ES-I3 (cell line): Measurements from ENCODE around the gene TTLL4.

Experiments
- H3K36me3 ChIP-seq: 2 replicates; pipeline ENCODE4 v1.6.1; 2013; ENCODE audit warnings: mild to moderate bottlenecking, low read length, control low read depth, moderate library complexity; ENCODE audit not compliant: insufficient read depth
- H3K4me1 ChIP-seq: 2 replicates; pipeline ENCODE4 v1.6.1; 2013; ENCODE audit warnings: mild to moderate bottlenecking, control low read depth, low read length; ENCODE audit not compliant: insufficient read depth
- H3K9ac ChIP-seq: 2 replicates; pipeline ENCODE4 v1.6.1; 2013; ENCODE audit warnings: low read depth, mild to moderate bottlenecking, low read length, moderate library complexity
- H3K9me3 ChIP-seq: 2 replicates; pipeline ENCODE4 v1.6.1; 2013; ENCODE audit warnings: mild to moderate bottlenecking, low read length, moderate library complexity; ENCODE audit not compliant: control insufficient read depth, insufficient read depth

The TTLL4 gene

DNA sequence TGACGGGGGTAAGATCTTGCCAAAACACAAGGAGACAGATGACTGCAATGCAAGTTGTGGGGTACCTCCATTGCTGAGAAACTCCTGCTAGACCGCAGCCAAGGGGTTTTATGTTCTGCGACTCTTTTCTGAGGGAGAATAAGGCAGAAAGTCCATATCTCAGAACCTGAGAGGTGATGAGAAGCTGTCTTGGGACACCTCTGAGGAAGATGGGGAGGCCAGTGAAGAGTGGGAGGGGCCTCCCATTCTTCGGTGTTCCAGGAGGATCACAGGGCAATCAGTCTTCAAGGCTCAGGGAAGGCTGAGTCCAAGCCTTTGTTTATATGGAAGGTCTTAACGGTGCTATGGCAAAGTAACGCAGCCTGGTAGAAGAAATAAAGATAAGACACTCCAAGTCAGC is 89.4 kb downstream of the TTLL4 start:
- Histone ChIP-seq H3K9me3 (0 out of 2 replicates have a peak, but pooled peaks cover 3% of the 10 kb centered on the region), H3K36me3 (no peaks in the 10 kb centered on the region), H3K4me1 (peaks cover 10% of the 10 kb centered on the region; the same call in 1 of the 2 replicates), H3K9ac (no peak overlapping the region)

DNA sequence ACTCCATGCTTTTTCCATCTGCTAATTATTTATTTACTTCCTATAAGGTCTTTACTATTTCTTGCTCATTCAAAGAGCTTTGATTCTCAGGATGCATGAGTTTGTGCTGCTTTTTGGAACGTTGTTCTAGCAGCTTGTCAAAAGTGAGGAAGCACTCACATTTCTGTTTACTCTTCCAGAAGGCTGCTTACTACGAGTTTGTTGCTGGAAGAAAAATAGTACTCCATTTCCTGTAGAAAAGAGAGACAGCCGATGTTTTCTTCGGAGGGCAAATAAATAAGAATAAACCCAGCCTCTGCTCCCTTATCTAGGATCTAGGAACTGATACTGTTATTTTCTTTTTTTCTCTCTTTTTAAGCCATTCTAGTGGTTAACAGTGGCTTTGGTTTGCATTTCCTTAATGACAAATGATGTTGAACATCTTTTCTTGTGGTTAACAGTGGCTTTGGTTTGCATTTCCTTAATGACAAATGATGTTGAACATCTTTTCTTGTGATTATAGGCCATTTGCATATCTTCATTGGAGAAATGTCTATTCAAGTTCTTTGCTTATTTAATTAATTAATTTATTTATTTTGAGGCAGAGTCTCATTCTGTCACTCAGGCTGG is 91.9 kb downstream of the TTLL4 start:
- 0 out of 2 replicates have a peak, but pooled peaks cover 3% of the 10 kb centered on the region for H3K9me3 ChIP-seq
- no peaks in the 10 kb centered on the region for H3K36me3 ChIP-seq
- peaks cover 20% of the 10 kb centered on the region for H3K4me1 ChIP-seq
- no peak overlapping the region for H3K9ac ChIP-seq

DNA sequence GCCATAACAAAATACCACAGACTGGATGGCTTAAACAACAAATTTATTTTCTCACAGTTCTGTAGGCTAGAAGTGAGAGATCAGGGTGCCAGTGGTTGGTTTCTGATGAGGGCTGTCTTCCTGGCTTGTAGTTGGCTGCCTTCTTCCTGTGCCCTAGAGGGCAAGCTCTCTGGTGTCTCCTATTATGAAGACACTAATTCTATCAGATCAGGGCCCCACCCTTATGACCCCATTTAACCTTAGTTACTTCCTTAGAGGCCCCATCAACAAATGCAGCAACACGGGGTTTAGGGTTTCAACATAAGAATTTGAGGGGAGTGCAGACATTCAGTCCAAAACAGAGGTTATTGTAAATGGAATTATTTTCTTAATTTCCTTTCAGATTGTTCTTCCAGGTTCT is 94.2 kb downstream of the TTLL4 start:
- no peak overlapping the region for H3K9ac ChIP-seq

More for the DNA sequence above, 94.2 kb downstream of the TTLL4 start:
- H3K9me3 ChIP-seq: 0 out of 2 replicates have a peak, but pooled peaks cover 3% of the 10 kb centered on the region
- H3K36me3 ChIP-seq: no peaks in the 10 kb centered on the region
- peaks cover 13% of the 10 kb centered on the region for H3K4me1 ChIP-seq
